Central memory CD8-positive, alpha-beta T cell (primary cell): ENCODE measurements around the gene AP2M1.
A peak's percentile ranks its signal among the peaks of the same experiment; 100 is the strongest.

Source experiments
- ATAC-seq: fragments of 150-1000 bp; cut with Tn5 transposase; replicated peaks from 2 replicates; pipeline ENCODE4 v1.10.0; 2022; ENCODE audit warnings: mild to moderate bottlenecking, moderate FRiP score, moderate number of reproducible peaks; ENCODE audit not compliant: poor library complexity, severe bottlenecking; ENCODE audit errors: extremely low read depth
- DNase-seq, 2 donors: peaks; one replicate each; pipeline ENCODE4 v3.0.0; 2021; ENCODE audit warnings: low spot score in 2 of 2
- H3K27ac Mint-ChIP-seq: one replicate; pipeline ENCODE4 v1.8.0; 2022; ENCODE audit warnings: low read depth, mild to moderate bottlenecking, moderate library complexity, mixed read lengths
- H3K27me3 Mint-ChIP-seq: one replicate; pipeline ENCODE4 v1.8.0; 2022; ENCODE audit warnings: mixed read lengths
- H3K36me3 Mint-ChIP-seq: one replicate; pipeline ENCODE4 v1.8.0; 2022; ENCODE audit warnings: mild to moderate bottlenecking, moderate library complexity, mixed read lengths; ENCODE audit not compliant: insufficient read depth
- H3K4me1 Mint-ChIP-seq: one replicate; pipeline ENCODE4 v1.8.0; 2022; ENCODE audit warnings: mixed read lengths
- H3K4me3 Mint-ChIP-seq: one replicate; pipeline ENCODE4 v1.8.0; 2022; ENCODE audit warnings: mild to moderate bottlenecking, moderate library complexity, mixed read lengths
- H3K9me3 Mint-ChIP-seq: one replicate; pipeline ENCODE4 v1.8.0; 2022; ENCODE audit warnings: mixed read lengths

The AP2M1 gene

DNA sequence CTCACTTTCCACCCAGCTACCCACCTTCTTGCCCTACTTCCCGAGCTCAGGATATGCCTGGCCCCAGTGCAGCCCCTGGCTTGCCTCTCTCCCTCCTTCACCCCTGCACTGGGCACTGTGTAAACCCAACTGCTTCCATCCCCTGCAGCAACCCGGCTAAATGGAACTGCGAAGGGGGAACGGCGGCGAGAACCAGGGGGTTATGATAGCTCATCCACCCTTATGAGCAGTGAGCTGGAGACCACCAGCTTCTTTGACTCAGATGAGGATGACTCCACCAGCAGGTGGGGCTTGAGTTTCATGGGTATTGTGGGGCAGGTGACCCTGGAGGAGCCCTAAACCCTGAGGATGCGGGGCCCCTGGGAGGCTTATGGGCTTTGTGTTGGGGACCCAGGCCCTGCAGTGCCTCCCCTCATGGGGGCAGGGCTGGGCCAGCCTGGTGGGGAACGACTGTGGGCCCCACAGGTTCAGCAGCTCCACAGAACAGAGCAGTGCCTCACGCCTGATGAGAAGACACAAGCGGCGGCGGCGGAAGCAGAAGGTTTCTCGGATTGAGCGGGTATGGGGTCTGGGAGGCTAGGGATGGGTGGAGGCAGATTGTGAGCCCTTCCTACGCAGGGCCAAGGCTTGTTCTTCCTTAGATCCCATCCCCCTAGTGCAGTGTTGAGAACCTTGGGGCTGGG, 9.9 kb upstream of the AP2M1 start:
- Mint-ChIP-seq H3K27me3 (no peaks in the 10 kb centered on the region), H3K4me3 (no peak overlapping the region), H3K27ac (no peak overlapping the region), H3K36me3 (peaks cover 14% of the 10 kb centered on the region), H3K9me3 (no peaks in the 10 kb centered on the region), H3K4me1 (peaks cover 18% of the 10 kb centered on the region)
- ATAC-seq (no peak), DNase-seq (no peak)

- H3K4me1 Mint-ChIP-seq, result peaks cover 13% of the 10 kb centered on the region
- DNase-seq (no peak), ATAC-seq (no peak)
- no peaks in the 10 kb centered on the region for H3K27me3 Mint-ChIP-seq
- peaks cover 13% of the 10 kb centered on the region for H3K36me3 Mint-ChIP-seq
- no peak overlapping the region for H3K27ac Mint-ChIP-seq
- H3K9me3 Mint-ChIP-seq, result no peaks in the 10 kb centered on the region
- no peak overlapping the region for H3K4me3 Mint-ChIP-seq
Measured at GRCh38 chr3:184165543-184165942, 9.1 kb upstream of the AP2M1 start.

DNA sequence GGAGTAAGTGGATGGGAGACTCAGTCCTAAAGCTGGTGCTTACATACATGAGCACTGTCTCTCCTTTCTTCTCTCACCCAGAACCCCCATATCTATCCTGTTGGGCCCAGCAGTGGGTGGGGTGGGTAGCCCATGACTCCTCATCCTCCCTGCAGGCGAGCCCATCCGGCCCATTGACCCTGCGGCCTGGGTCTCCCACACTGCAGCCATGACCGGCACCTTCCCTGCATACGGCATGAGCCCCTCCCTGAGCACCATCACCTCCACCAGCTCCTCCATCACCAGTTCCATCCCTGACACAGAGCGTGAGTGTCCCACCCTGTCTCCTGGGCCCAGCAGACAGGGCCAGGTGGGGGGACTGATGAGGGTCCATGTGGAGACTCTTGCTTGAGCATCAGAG, 8.0 kb upstream of the AP2M1 start:
- no peak for ATAC-seq
- Mint-ChIP-seq H3K4me1 (peaks cover 7% of the 10 kb centered on the region), H3K36me3 (peaks cover 9% of the 10 kb centered on the region), H3K4me3 (no peak overlapping the region), H3K9me3 (no peaks in the 10 kb centered on the region), H3K27me3 (no peaks in the 10 kb centered on the region), H3K27ac (no peak overlapping the region)
- DNase-seq, result no peak

DNA sequence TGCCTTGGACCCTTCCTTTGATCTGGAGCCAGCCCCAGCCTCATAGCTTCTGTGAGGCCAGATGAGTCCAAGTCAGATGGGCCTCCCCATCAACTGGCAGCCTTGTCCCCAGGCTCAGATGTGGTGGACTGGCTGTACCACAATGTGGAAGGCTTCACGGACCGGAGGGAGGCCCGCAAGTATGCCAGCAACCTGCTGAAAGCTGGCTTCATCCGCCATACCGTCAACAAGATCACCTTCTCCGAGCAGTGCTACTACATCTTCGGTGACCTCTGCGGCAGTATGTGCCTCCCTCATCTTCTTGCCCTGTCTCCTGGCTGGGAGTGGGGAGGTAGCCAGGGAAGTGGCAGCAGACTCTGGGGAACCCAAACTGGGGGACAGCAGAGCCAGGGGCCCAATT, 6.9 kb upstream of the AP2M1 start:
- Mint-ChIP-seq H3K27ac (no peak overlapping the region), H3K27me3 (no peaks in the 10 kb centered on the region), H3K4me1 (peaks cover 1% of the 10 kb centered on the region), H3K36me3 (peaks cover 5% of the 10 kb centered on the region), H3K4me3 (no peak overlapping the region), H3K9me3 (no peaks in the 10 kb centered on the region)
- ATAC-seq (no peak), DNase-seq (no peak)

- peaks cover 8% of the 10 kb centered on the region for H3K36me3 Mint-ChIP-seq
- DNase-seq (no peak), ATAC-seq (no peak)
- H3K27ac Mint-ChIP-seq, result no peak overlapping the region
- H3K9me3 Mint-ChIP-seq, result no peaks in the 10 kb centered on the region
- H3K27me3 Mint-ChIP-seq, result no peaks in the 10 kb centered on the region
- no peak overlapping the region for H3K4me3 Mint-ChIP-seq
- no peaks in the 10 kb centered on the region for H3K4me1 Mint-ChIP-seq
Measured at GRCh38 chr3:184168363-184169120, 6.1 kb upstream of the AP2M1 start.

GRCh38 chr3:184169896-184170875, 4.5 kb upstream of the AP2M1 start:
- ATAC-seq (no peak), DNase-seq (no peak)
- no peaks in the 10 kb centered on the region for H3K27me3 Mint-ChIP-seq
- no peak overlapping the region for H3K27ac Mint-ChIP-seq
- peaks cover 12% of the 10 kb centered on the region for H3K36me3 Mint-ChIP-seq
- no peak overlapping the region for H3K4me3 Mint-ChIP-seq
- no peaks in the 10 kb centered on the region for H3K9me3 Mint-ChIP-seq
- H3K4me1 Mint-ChIP-seq, result peaks cover 1% of the 10 kb centered on the region

GRCh38 chr3:184171562-184171961, 3.1 kb upstream of the AP2M1 start:
- Mint-ChIP-seq H3K4me3 (no peak overlapping the region), H3K27me3 (no peaks in the 10 kb centered on the region), H3K36me3 (peaks cover 13% of the 10 kb centered on the region), H3K4me1 (peaks cover 15% of the 10 kb centered on the region), H3K9me3 (no peaks in the 10 kb centered on the region), H3K27ac (no peak overlapping the region)
- DNase-seq (no peak), ATAC-seq (no peak)

DNA sequence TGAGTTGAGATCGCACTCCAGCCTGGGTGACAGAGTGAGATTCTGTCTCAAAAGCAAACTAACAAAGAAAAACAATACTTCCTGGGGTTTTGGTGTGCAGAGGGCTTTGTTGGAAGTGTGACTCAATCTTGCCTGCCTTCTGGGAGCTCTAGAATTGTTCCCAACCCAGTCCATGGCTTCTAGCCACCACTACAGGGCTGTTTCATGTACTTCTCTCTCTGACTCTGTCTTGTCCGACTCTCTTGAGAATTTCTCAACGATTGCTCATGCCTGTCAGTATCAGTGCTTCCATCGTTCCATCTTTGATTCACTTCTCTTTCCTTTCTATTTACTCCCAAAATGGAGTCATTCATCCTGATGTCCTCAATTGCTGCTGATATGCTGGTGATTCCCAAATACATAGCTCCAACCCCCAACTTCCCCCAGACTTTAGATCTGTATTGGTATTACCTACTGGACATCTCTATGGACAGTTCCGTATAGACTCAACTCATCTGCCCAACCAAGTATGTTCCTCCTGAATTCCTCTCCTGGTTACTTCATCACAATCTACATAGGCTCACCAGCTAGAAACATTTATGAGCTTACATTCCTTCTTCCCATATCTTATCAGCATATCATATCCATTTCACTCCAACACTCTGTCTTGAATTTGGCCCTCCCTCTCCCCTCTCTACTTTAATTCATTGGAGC, 1.8 kb upstream of the AP2M1 start:
- H3K36me3 Mint-ChIP-seq, result peaks cover 15% of the 10 kb centered on the region
- peaks cover 19% of the 10 kb centered on the region for H3K4me1 Mint-ChIP-seq
- H3K27ac Mint-ChIP-seq, result no peak overlapping the region
- no peaks in the 10 kb centered on the region for H3K9me3 Mint-ChIP-seq
- no peaks in the 10 kb centered on the region for H3K27me3 Mint-ChIP-seq
- H3K4me3 Mint-ChIP-seq, result no peak overlapping the region
- ATAC-seq (no peak), DNase-seq (no peak)

DNA sequence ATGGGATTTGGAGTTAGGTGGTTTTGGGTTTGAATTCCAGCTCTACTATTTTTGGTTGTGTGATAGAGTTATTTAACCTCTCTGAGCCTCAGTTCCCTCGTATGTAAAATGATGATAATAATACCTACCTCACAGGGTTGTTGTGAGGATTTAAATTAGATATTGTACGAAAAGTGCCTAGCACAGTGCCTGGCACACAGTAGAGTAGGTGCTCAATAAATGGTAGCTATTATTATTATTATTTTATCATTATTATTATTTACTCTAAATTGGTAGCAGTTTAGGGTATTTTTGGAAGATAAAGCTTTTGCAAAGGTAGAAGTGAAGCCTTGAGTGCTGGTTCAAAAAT, 1.3 kb upstream of the AP2M1 start:
- ATAC-seq (no peak), DNase-seq (no peak)
- H3K36me3 Mint-ChIP-seq, result peaks cover 17% of the 10 kb centered on the region
- peaks cover 24% of the 10 kb centered on the region for H3K4me1 Mint-ChIP-seq
- no peaks in the 10 kb centered on the region for H3K27me3 Mint-ChIP-seq
- no peaks in the 10 kb centered on the region for H3K9me3 Mint-ChIP-seq
- H3K27ac Mint-ChIP-seq, result no peak overlapping the region
- no peak overlapping the region for H3K4me3 Mint-ChIP-seq

GRCh38 chr3:184174284-184174645, 390 bp upstream of the AP2M1 start:
- H3K4me1 Mint-ChIP-seq, result peaks cover 25% of the 10 kb centered on the region
- H3K27ac Mint-ChIP-seq, result peak overlapping the region; percentile 94
- no peak for DNase-seq
- no peaks in the 10 kb centered on the region for H3K9me3 Mint-ChIP-seq
- H3K36me3 Mint-ChIP-seq, result peaks cover 18% of the 10 kb centered on the region
- peak overlapping the region; percentile 93 for H3K4me3 Mint-ChIP-seq
- H3K27me3 Mint-ChIP-seq, result no peaks in the 10 kb centered on the region
- ATAC-seq, result no peak

DNA sequence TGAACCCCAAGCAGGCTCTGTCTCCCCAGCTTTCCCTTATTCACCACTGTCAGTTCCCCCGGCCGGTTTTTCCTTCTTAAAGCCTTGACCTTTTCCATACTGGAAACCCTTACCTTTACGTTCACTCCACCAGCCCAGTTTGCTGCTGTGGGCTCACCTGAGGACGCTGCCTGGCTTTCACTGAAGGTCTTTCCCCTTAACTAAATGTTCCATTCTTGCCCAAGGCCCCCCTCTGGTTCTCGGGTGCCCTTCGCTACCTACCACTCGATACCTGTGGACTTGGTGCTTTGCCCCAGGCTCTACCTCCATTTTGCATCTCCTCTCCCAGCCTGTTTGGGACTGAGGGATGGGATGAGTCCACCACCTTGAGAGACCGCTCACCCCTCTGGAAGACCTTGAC, 851 bp downstream of the AP2M1 start:
- Mint-ChIP-seq H3K9me3 (no peaks in the 10 kb centered on the region), H3K4me1 (peaks cover 25% of the 10 kb centered on the region), H3K27me3 (no peaks in the 10 kb centered on the region)

GRCh38 chr3:184175981-184176376, 1.3 kb downstream of the AP2M1 start:
- Mint-ChIP-seq H3K27me3 (no peaks in the 10 kb centered on the region), H3K4me3 (peak overlapping the region; percentile 93), H3K4me1 (peaks cover 25% of the 10 kb centered on the region), H3K27ac (peak overlapping the region; percentile 94), H3K9me3 (no peaks in the 10 kb centered on the region), H3K36me3 (peaks cover 26% of the 10 kb centered on the region)
- DNase-seq, result no peak
- ATAC-seq, result no peak

More for the DNA sequence above, 851 bp downstream of the AP2M1 start:
- no peak for DNase-seq
- ATAC-seq, result no peak
- H3K4me3 Mint-ChIP-seq, result peak overlapping the region; percentile 93
- peak overlapping the region; percentile 94 for H3K27ac Mint-ChIP-seq
- H3K36me3 Mint-ChIP-seq, result peaks cover 25% of the 10 kb centered on the region
